ENCODE measurements around the gene ARHGAP21.

ARHGAP21 gene

DNA sequence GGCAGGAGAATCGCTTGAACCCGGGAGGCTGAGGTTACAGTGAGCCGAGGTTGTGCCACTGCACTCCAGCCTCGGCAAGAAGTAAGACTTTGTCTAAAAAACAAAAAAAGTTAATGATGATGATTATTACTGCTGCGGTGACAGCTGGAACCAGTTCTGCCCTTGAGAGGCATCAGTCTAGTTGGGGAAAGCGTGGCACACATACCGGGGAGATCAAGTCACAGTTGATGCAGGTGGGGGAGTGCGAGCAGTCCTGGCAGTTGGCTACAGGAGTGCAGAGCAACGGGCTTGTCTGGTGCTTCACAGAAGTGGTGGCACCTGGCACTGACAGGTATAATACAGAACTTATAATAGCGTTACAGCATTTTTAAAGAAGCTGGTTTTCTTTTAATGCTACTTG is 173.0 kb downstream of the ARHGAP21 start:
- no peak overlapping the region for H4K8ac ChIP-seq (ENCODE audit: low read depth, low read length)
- whole genome bisulfite sequencing (ENCODE audit: extremely low coverage, insufficient coverage, low lambda C conversion rate), result no CpG with 5 or more reads among the region's 10 CpGs

DNA sequence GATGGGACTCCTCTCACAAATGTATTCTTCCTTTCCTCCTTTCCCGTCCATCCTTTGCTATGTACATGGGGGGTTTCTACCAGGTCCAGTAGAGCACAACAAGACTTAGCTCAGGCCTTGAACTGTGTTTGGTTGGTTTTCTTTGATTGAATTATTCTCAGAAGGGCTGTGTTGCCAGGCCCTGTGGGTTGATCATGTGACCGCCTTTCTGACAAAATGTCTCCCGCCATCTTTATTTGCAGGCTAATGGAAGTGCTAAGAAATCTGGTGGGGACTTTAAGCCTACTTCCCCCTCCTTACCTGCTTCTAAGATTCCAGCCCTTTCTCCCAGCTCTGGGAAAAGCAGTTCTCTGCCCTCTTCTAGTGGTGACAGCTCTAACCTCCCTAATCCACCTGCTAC is 178.1 kb downstream of the ARHGAP21 start:
- no peaks in the 10 kb centered on the region for H3K79me2 ChIP-seq (ENCODE audit: control insufficient read depth, insufficient read depth, low read length)
- no peak overlapping the region for H4K8ac ChIP-seq (ENCODE audit: low read depth, low read length)
- H3K27ac ChIP-seq (ENCODE audit: low read depth, low read length), result no peak overlapping the region
- H3K79me1 ChIP-seq (ENCODE audit: low read length), result no peaks in the 10 kb centered on the region
- H2BK15ac ChIP-seq (replicated peaks; ENCODE audit: low read depth), result no peak overlapping the region
- H2AK5ac ChIP-seq (ENCODE audit: low read length), result no peak overlapping the region
- no peak overlapping the region for H3K9ac ChIP-seq (ENCODE audit: low read length)
- no peak overlapping the region for H3K4me3 ChIP-seq (ENCODE audit: low read length)
- H3K4ac ChIP-seq (ENCODE audit: low read depth, low read length), result no peak overlapping the region
- no peaks in the 10 kb centered on the region for H3K36me3 ChIP-seq (ENCODE audit: control insufficient read depth, insufficient read depth, low read length)
- H3K56ac ChIP-seq (ENCODE audit: low read length), result no peak overlapping the region
- H2BK120ac ChIP-seq (ENCODE audit: low read depth, low read length), result no peak overlapping the region
- H4K5ac ChIP-seq (ENCODE audit: low read length), result no peak overlapping the region
- no peaks in the 10 kb centered on the region for H3K27me3 ChIP-seq (ENCODE audit: insufficient read depth, low read length, poor library complexity)
- H3K23ac ChIP-seq (ENCODE audit: low read length), result no peak overlapping the region
- H3K18ac ChIP-seq (ENCODE audit: low read length), result no peak overlapping the region
- WGBS (ENCODE audit: extremely low coverage, insufficient coverage, low lambda C conversion rate), result no CpG with 5 or more reads among the region's 3 CpGs
- no peaks in the 10 kb centered on the region for H3K4me1 ChIP-seq (ENCODE audit: control insufficient read depth, low read depth, low read length)
- DNase-seq, result no peak
- H3K4me2 ChIP-seq (ENCODE audit: low read length), result no peak overlapping the region
- H2BK5ac ChIP-seq (ENCODE audit: low read length), result no peak overlapping the region

More for the DNA sequence above, 173.0 kb downstream of the ARHGAP21 start:
- Histone ChIP-seq H3K4ac (ENCODE audit: low read depth, low read length) (no peak overlapping the region), H3K79me1 (ENCODE audit: low read length) (no peaks in the 10 kb centered on the region), H3K27me3 (ENCODE audit: insufficient read depth, low read length, poor library complexity) (no peaks in the 10 kb centered on the region), H3K36me3 (ENCODE audit: control insufficient read depth, insufficient read depth, low read length) (no peaks in the 10 kb centered on the region), H4K5ac (ENCODE audit: low read length) (no peak overlapping the region), H3K18ac (ENCODE audit: low read length) (no peak overlapping the region), H3K56ac (ENCODE audit: low read length) (no peak overlapping the region), H3K23ac (ENCODE audit: low read length) (no peak overlapping the region), H2BK120ac (ENCODE audit: low read depth, low read length) (no peak overlapping the region), H2AK5ac (ENCODE audit: low read length) (no peak overlapping the region), H3K79me2 (ENCODE audit: control insufficient read depth, insufficient read depth, low read length) (no peaks in the 10 kb centered on the region), H3K4me3 (ENCODE audit: low read length) (no peak overlapping the region), H3K4me2 (ENCODE audit: low read length) (no peak overlapping the region), H2BK15ac (replicated peaks; ENCODE audit: low read depth) (no peak overlapping the region), H3K9ac (ENCODE audit: low read length) (no peak overlapping the region), H3K27ac (ENCODE audit: low read depth, low read length) (no peak overlapping the region), H2BK5ac (ENCODE audit: low read length) (no peak overlapping the region), H3K4me1 (ENCODE audit: control insufficient read depth, low read depth, low read length) (no peaks in the 10 kb centered on the region)
- DNase-seq, result no peak

DNA sequence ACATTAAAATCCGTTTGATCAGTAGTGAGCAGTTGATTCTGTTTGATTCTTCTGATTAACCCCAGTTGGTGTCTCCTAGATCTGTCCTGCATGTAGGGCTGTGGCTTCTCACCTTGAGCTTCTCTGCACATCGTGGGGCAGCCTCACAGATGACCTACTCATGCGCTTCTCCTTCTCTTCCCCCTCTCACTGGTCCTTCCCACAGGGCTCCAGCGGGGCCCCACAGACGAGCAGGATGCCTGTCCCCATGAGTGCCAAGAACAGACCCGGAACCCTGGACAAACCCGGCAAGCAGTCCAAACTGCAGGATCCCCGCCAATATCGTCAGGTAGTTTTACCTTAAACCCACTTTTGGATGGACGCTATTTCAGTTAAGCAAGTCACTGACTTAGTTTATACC is 178.9 kb downstream of the ARHGAP21 start:
- no peak overlapping the region for H3K23ac ChIP-seq (ENCODE audit: low read length)

DNA sequence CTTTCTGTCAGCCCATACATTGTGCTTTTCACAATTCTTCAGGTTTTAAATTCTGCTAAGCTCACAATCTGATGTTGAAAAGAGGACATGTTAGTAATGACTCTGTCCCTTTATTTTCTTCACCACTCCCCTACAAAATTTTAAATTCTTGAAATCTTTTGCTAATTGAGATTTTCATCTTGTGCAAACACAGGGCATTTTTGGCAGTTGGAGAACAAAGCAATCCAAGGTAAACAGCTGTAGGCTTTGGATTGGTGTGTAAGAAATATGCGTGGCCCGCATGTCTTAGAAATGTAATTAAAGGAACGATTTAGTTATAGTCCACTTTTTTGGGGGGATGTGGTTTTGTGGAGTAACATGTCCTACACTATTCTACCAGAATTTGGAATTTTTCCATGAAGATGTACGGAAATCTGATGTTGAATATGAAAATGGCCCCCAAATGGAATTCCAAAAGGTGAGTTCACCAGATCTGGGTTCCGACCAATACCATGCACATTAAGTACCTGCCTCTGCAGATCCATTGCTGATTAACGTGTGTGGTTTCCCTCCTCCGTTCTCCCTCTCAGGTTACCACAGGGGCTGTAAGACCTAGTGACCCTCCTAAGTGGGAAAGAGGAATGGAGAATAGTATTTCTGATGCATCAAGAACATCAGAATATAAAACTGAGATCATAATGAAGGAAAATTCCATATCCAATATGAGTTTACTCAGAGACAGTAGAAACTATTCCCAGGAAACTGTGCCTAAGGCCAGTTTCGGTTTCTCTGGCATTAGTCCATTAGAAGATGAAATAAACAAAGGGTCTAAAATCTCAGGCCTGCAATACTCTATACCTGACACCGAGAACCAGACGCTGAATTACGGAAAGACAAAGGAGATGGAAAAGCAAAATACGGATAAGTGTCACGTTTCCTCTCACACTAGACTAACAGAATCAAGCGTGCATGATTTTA is 181.1 kb downstream of the ARHGAP21 start:
- no peaks in the 10 kb centered on the region for H3K4me1 ChIP-seq (ENCODE audit: control insufficient read depth, low read depth, low read length)
- no peak overlapping the region for H3K56ac ChIP-seq (ENCODE audit: low read length)
- no CpG with 5 or more reads among the region's 14 CpGs for WGBS (ENCODE audit: extremely low coverage, insufficient coverage, low lambda C conversion rate)
- H2AK5ac ChIP-seq (ENCODE audit: low read length), result no peak overlapping the region
- H3K36me3 ChIP-seq (ENCODE audit: control insufficient read depth, insufficient read depth, low read length), result no peaks in the 10 kb centered on the region
- H3K79me1 ChIP-seq (ENCODE audit: low read length), result no peaks in the 10 kb centered on the region
- no peak overlapping the region for H4K5ac ChIP-seq (ENCODE audit: low read length)
- DNase-seq, result no peak
- no peak overlapping the region for H3K23ac ChIP-seq (ENCODE audit: low read length)
- no peak overlapping the region for H2BK5ac ChIP-seq (ENCODE audit: low read length)
- no peak overlapping the region for H3K18ac ChIP-seq (ENCODE audit: low read length)
- no peak overlapping the region for H3K4me3 ChIP-seq (ENCODE audit: low read length)
- H4K8ac ChIP-seq (ENCODE audit: low read depth, low read length), result no peak overlapping the region
- H3K79me2 ChIP-seq (ENCODE audit: control insufficient read depth, insufficient read depth, low read length), result no peaks in the 10 kb centered on the region
- H3K27ac ChIP-seq (ENCODE audit: low read depth, low read length), result no peak overlapping the region
- H3K4me2 ChIP-seq (ENCODE audit: low read length), result no peak overlapping the region
- H3K27me3 ChIP-seq (ENCODE audit: insufficient read depth, low read length, poor library complexity), result no peaks in the 10 kb centered on the region
- H3K9ac ChIP-seq (ENCODE audit: low read length), result no peak overlapping the region
- H2BK120ac ChIP-seq (ENCODE audit: low read depth, low read length), result no peak overlapping the region
- no peak overlapping the region for H3K4ac ChIP-seq (ENCODE audit: low read depth, low read length)
- no peak overlapping the region for H2BK15ac ChIP-seq (replicated peaks; ENCODE audit: low read depth)

More for the DNA sequence above, 178.9 kb downstream of the ARHGAP21 start:
- H4K8ac ChIP-seq (ENCODE audit: low read depth, low read length), result no peak overlapping the region
- H3K27ac ChIP-seq (ENCODE audit: low read depth, low read length), result no peak overlapping the region
- no peak overlapping the region for H3K4me2 ChIP-seq (ENCODE audit: low read length)
- no peak overlapping the region for H3K56ac ChIP-seq (ENCODE audit: low read length)
- H3K18ac ChIP-seq (ENCODE audit: low read length), result no peak overlapping the region
- no CpG with 5 or more reads among the region's 10 CpGs for WGBS (ENCODE audit: extremely low coverage, insufficient coverage, low lambda C conversion rate)
- H2BK15ac ChIP-seq (replicated peaks; ENCODE audit: low read depth), result no peak overlapping the region
- H2AK5ac ChIP-seq (ENCODE audit: low read length), result no peak overlapping the region
- H2BK5ac ChIP-seq (ENCODE audit: low read length), result no peak overlapping the region
- H3K36me3 ChIP-seq (ENCODE audit: control insufficient read depth, insufficient read depth, low read length), result no peaks in the 10 kb centered on the region
- no peak overlapping the region for H2BK120ac ChIP-seq (ENCODE audit: low read depth, low read length)
- no peaks in the 10 kb centered on the region for H3K27me3 ChIP-seq (ENCODE audit: insufficient read depth, low read length, poor library complexity)
- no peak overlapping the region for H3K4ac ChIP-seq (ENCODE audit: low read depth, low read length)
- no peaks in the 10 kb centered on the region for H3K79me1 ChIP-seq (ENCODE audit: low read length)
- no peaks in the 10 kb centered on the region for H3K4me1 ChIP-seq (ENCODE audit: control insufficient read depth, low read depth, low read length)
- DNase-seq, result no peak
- no peak overlapping the region for H3K4me3 ChIP-seq (ENCODE audit: low read length)
- no peak overlapping the region for H3K9ac ChIP-seq (ENCODE audit: low read length)
- H3K79me2 ChIP-seq (ENCODE audit: control insufficient read depth, insufficient read depth, low read length), result no peaks in the 10 kb centered on the region
- H4K5ac ChIP-seq (ENCODE audit: low read length), result no peak overlapping the region

DNA sequence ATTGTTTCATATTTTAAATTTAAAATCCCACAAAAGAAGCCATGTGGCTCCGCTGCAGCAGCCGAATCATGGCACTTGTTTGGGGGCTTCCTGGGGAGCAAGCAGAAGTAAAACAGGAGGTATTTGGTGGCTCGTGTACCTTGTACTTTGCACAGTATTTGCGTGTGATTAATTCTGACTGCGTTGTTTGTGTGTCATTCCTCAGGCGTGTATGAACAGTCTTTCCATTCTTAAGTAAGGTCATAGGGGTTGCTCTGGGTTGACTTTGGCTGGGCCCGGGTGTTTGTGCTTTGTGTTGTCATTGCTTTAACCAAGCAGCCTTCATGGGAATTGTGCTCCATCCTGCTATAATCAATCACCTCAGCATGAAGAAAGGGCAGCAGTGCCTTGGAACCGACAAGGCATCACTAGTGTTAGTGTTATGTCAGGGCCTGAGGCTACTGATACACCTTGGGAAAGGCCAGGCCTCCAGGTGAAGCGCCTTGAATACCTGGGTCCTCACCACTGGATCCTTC is 182.4 kb downstream of the ARHGAP21 start:
- H3K4me3 ChIP-seq (ENCODE audit: low read length), result no peak overlapping the region
- H3K18ac ChIP-seq (ENCODE audit: low read length), result no peak overlapping the region
- no peaks in the 10 kb centered on the region for H3K79me2 ChIP-seq (ENCODE audit: control insufficient read depth, insufficient read depth, low read length)
- no peak overlapping the region for H3K23ac ChIP-seq (ENCODE audit: low read length)
- no peak overlapping the region for H3K4me2 ChIP-seq (ENCODE audit: low read length)
- no peak overlapping the region for H3K27ac ChIP-seq (ENCODE audit: low read depth, low read length)
- H4K5ac ChIP-seq (ENCODE audit: low read length), result no peak overlapping the region
- H3K27me3 ChIP-seq (ENCODE audit: insufficient read depth, low read length, poor library complexity), result no peaks in the 10 kb centered on the region
- no peaks in the 10 kb centered on the region for H3K79me1 ChIP-seq (ENCODE audit: low read length)
- H3K56ac ChIP-seq (ENCODE audit: low read length), result no peak overlapping the region
- H2BK5ac ChIP-seq (ENCODE audit: low read length), result no peak overlapping the region
- DNase-seq, result no peak
- no peak overlapping the region for H2AK5ac ChIP-seq (ENCODE audit: low read length)
- H3K36me3 ChIP-seq (ENCODE audit: control insufficient read depth, insufficient read depth, low read length), result no peaks in the 10 kb centered on the region
- H3K4me1 ChIP-seq (ENCODE audit: control insufficient read depth, low read depth, low read length), result no peaks in the 10 kb centered on the region
- H2BK15ac ChIP-seq (replicated peaks; ENCODE audit: low read depth), result no peak overlapping the region
- H3K9ac ChIP-seq (ENCODE audit: low read length), result no peak overlapping the region
- no CpG with 5 or more reads among the region's 9 CpGs for WGBS (ENCODE audit: extremely low coverage, insufficient coverage, low lambda C conversion rate)
- H3K4ac ChIP-seq (ENCODE audit: low read depth, low read length), result no peak overlapping the region
- no peak overlapping the region for H2BK120ac ChIP-seq (ENCODE audit: low read depth, low read length)
- H4K8ac ChIP-seq (ENCODE audit: low read depth, low read length), result no peak overlapping the region

Measured in mesendoderm (in vitro differentiated cells).